Measurements from ENCODE around the gene MAMDC2.

- TF ChIP-seq CTCF (conservative IDR thresholded peaks at IDR 0.05 in 1 of 2, IDR thresholded peaks at IDR 0.05 in 1 of 2; ENCODE audit: low read depth in 1 of 2, low read length in 2 of 2), result no peak
- TF ChIP-seq EZH2 (IDR thresholded peaks at IDR 0.05; ENCODE audit: low read length, missing control alignments), result no peak
Measured at GRCh38 chr9:70143394-70144130, 99.9 kb downstream of the MAMDC2 start.
